ENCODE data around the gene LMOD2. TPM values are rescaled to one million over a fixed set of nuclear protein-coding genes. Genes with fewer than 3 reads are reported as not detected.
"Not testable (repeated sequence)": the region's sequence is repeated elsewhere in the genome, so short reads cannot be mapped to it uniquely, and the experiment has no call there.

The LMOD2 gene
- polyA plus RNA-seq, 3 donors = 0.09 TPM; not detected in 2

DNA sequence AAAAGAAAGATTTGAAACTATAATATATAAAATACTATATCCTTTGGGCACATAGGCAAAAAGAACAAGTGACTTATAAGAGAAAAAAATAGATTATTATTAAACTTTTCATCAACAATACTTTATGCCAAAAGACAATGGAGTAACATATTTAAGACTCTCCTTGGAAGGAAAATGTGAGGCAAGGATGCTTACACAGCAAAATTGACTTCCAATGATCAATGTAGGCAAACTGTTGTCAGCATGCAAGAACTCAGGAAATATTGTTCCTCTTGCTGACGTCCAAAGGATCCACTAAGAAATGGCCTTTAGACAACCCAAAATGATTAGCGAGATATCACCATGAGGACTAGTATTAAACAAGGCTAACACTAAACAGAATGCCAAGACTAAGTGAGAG is 22.9 kb upstream of the LMOD2 start:
- Histone ChIP-seq H3K27ac (ENCODE audit: low read depth in 1 of 2, low read length in 2 of 2) (no peak overlapping the region), H3K79me2 (ENCODE audit: insufficient read depth, low read length) (no peaks in the 10 kb centered on the region), H3K4me1 (ENCODE audit: control insufficient read depth in 1 of 2, insufficient read depth in 2 of 2, low read length in 2 of 2) (no peaks in the 10 kb centered on the region), H3K4me2 (replicated peaks; ENCODE audit: extremely low read depth, low read length, poor library complexity, severe bottlenecking) (no peak overlapping the region), H3K4me3 (replicated peaks in 1 of 3; ENCODE audit: low read depth in 2 of 3, low read length in 3 of 3) (no peak overlapping the region), H3K27me3 (ENCODE audit: control insufficient read depth in 2 of 2, insufficient read depth in 2 of 2, low read length in 2 of 2) (peaks cover 0 to 2% of the 10 kb centered on the region in 2 donors), H3K9ac (ENCODE audit: insufficient read depth, low read length, poor library complexity, severe bottlenecking) (no peak overlapping the region), H3K36me3 (replicated peaks in 1 of 2; ENCODE audit: control insufficient read depth in 1 of 2, insufficient read depth in 2 of 2, low read length in 2 of 2) (no peaks in the 10 kb centered on the region), H3K9me3 (replicated peaks in 1 of 2; ENCODE audit: control insufficient read depth in 1 of 2, insufficient read depth in 1 of 2, low read length in 2 of 2) (no peaks in the 10 kb centered on the region), H2AFZ (ENCODE audit: insufficient read depth, low read depth, low read length, poor library complexity, severe bottlenecking) (no peak overlapping the region), H4K20me1 (ENCODE audit: insufficient read depth, low read length) (no peaks in the 10 kb centered on the region)
- Mint-ChIP-seq H3K4me1 (no peaks in the 10 kb centered on the region), H3K27me3 (ENCODE audit: low read depth in 3 of 3) (peaks cover 3 to 7% (median 4%) of the 10 kb centered on the region in 3 donors), H3K36me3 (no peaks in the 10 kb centered on the region), H3K9me3 (no peaks in the 10 kb centered on the region), H3K27ac (no peak overlapping the region), H3K4me3 (no peak overlapping the region)
- DNase-seq = no peak
- TF ChIP-seq, protein P1, sequence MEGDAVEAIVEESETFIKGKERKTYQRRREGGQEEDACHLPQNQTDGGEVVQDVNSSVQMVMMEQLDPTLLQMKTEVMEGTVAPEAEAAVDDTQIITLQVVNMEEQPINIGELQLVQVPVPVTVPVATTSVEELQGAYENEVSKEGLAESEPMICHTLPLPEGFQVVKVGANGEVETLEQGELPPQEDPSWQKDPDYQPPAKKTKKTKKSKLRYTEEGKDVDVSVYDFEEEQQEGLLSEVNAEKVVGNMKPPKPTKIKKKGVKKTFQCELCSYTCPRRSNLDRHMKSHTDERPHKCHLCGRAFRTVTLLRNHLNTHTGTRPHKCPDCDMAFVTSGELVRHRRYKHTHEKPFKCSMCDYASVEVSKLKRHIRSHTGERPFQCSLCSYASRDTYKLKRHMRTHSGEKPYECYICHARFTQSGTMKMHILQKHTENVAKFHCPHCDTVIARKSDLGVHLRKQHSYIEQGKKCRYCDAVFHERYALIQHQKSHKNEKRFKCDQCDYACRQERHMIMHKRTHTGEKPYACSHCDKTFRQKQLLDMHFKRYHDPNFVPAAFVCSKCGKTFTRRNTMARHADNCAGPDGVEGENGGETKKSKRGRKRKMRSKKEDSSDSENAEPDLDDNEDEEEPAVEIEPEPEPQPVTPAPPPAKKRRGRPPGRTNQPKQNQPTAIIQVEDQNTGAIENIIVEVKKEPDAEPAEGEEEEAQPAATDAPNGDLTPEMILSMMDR (IDR thresholded peaks at IDR 0.05) = no peak
- no CpG with 5 or more reads among the region's 2 CpGs for WGBS (ENCODE audit: insufficient coverage)
- intact Hi-C loops (cut with micrococcal nuclease) = no loop called here

GRCh38 chr7:123633553-123633952 is 22.1 kb upstream of the LMOD2 start:
- H3K79me2 ChIP-seq (ENCODE audit: insufficient read depth, low read length) = no peaks in the 10 kb centered on the region
- no peaks in the 10 kb centered on the region for H3K9me3 ChIP-seq (replicated peaks in 1 of 2; ENCODE audit: control insufficient read depth in 1 of 2, insufficient read depth in 1 of 2, low read length in 2 of 2)
- H4K20me1 ChIP-seq (ENCODE audit: insufficient read depth, low read length) = no peaks in the 10 kb centered on the region
- H3K4me1 Mint-ChIP-seq = no peaks in the 10 kb centered on the region
- no peak for DNase-seq
- no peaks in the 10 kb centered on the region for H3K36me3 Mint-ChIP-seq
- H3K4me3 Mint-ChIP-seq = no peak overlapping the region
- no peak overlapping the region for H3K4me2 ChIP-seq (replicated peaks; ENCODE audit: extremely low read depth, low read length, poor library complexity, severe bottlenecking)
- H2AFZ ChIP-seq (ENCODE audit: insufficient read depth, low read depth, low read length, poor library complexity, severe bottlenecking) = no peak overlapping the region
- H3K27ac Mint-ChIP-seq = no peak overlapping the region
- TF ChIP-seq, protein P1 (IDR thresholded peaks at IDR 0.05) = no peak
- intact Hi-C loops (cut with micrococcal nuclease) = no loop called here
- H3K36me3 ChIP-seq (replicated peaks in 1 of 2; ENCODE audit: control insufficient read depth in 1 of 2, insufficient read depth in 2 of 2, low read length in 2 of 2) = no peaks in the 10 kb centered on the region
- peaks cover 3 to 9% (median 4%) of the 10 kb centered on the region in 3 donors for H3K27me3 Mint-ChIP-seq (ENCODE audit: low read depth in 3 of 3)
- 100% methylated on average over 3 of the region's 7 CpGs for WGBS (ENCODE audit: insufficient coverage)
- peaks cover under 1 to 2% of the 10 kb centered on the region in 2 donors for H3K27me3 ChIP-seq (ENCODE audit: control insufficient read depth in 2 of 2, insufficient read depth in 2 of 2, low read length in 2 of 2)
- H3K27ac ChIP-seq (ENCODE audit: low read depth in 1 of 2, low read length in 2 of 2) = no peak overlapping the region
- H3K9me3 Mint-ChIP-seq = no peaks in the 10 kb centered on the region
- H3K4me1 ChIP-seq (ENCODE audit: control insufficient read depth in 1 of 2, insufficient read depth in 2 of 2, low read length in 2 of 2) = no peaks in the 10 kb centered on the region
- no peak overlapping the region for H3K9ac ChIP-seq (ENCODE audit: insufficient read depth, low read length, poor library complexity, severe bottlenecking)
- H3K4me3 ChIP-seq (replicated peaks in 1 of 3; ENCODE audit: low read depth in 2 of 3, low read length in 3 of 3) = no peak overlapping the region

DNA sequence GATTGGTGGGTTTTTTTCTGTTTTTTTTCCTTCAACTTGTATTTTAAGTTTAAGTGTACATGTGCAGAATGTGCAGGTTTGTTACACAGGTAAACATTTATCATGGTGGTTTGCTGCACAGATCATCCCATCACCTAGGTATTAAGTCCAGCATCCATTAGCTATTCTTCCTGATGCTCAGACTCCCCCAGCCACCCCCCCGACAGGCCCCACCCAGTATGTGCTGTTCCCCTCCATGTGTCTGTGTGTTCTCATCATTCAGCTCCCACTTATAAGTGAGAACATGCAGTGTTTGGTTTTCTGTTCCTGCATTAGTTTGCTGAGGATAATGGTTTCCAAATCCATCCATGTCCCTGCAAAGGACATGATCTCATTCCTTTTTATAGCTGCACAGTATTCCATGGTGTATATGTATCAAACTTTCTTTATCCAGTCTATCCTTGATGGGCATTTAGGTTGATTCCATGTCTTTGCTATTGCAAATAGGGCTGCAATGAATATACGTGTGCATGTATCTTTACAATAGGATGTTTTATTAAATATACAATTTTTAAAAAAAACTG is 21.6 kb upstream of the LMOD2 start:
- no CpG with 5 or more reads among the region's 2 CpGs for WGBS (ENCODE audit: insufficient coverage)

More for the DNA sequence above, 21.6 kb upstream of the LMOD2 start:
- H3K36me3 Mint-ChIP-seq; H3K4me3 ChIP-seq (replicated peaks in 1 of 3; ENCODE audit: low read depth in 2 of 3, low read length in 3 of 3); H3K9ac ChIP-seq (ENCODE audit: insufficient read depth, low read length, poor library complexity, severe bottlenecking); H2AFZ ChIP-seq (ENCODE audit: insufficient read depth, low read depth, low read length, poor library complexity, severe bottlenecking); H3K9me3 ChIP-seq (replicated peaks in 1 of 2; ENCODE audit: control insufficient read depth in 1 of 2, insufficient read depth in 1 of 2, low read length in 2 of 2); H3K36me3 ChIP-seq (replicated peaks in 1 of 2; ENCODE audit: control insufficient read depth in 1 of 2, insufficient read depth in 2 of 2, low read length in 2 of 2); H3K27me3 Mint-ChIP-seq (ENCODE audit: low read depth in 3 of 3); H3K4me1 ChIP-seq (ENCODE audit: control insufficient read depth in 1 of 2, insufficient read depth in 2 of 2, low read length in 2 of 2); H3K79me2 ChIP-seq (ENCODE audit: insufficient read depth, low read length); H3K4me2 ChIP-seq (replicated peaks; ENCODE audit: extremely low read depth, low read length, poor library complexity, severe bottlenecking); H3K27me3 ChIP-seq (ENCODE audit: control insufficient read depth in 2 of 2, insufficient read depth in 2 of 2, low read length in 2 of 2); DNase-seq; H3K4me1 Mint-ChIP-seq; H3K9me3 Mint-ChIP-seq; H3K4me3 Mint-ChIP-seq; H3K27ac ChIP-seq (ENCODE audit: low read depth in 1 of 2, low read length in 2 of 2); intact Hi-C loops (cut with micrococcal nuclease); H4K20me1 ChIP-seq (ENCODE audit: insufficient read depth, low read length); H3K27ac Mint-ChIP-seq: not testable (repeated sequence)
